Common myeloid progenitor, CD34-positive (primary cell): Measurements from ENCODE around the gene TBC1D24.

Experiments
- CTCF ChIA-PET: fragments of 350-600 bp; sonication (Branson Sonifier 250); formaldehyde crosslinking; loops from one replicate; lab custom pipeline; 2021; ENCODE audit warnings: antibody characterized with exemption; lab: Charles Lee
- POLR2A ChIA-PET: fragments of 350-600 bp; sonication (Branson Sonifier 250); formaldehyde crosslinking; loops from one replicate; lab custom pipeline; 2021; ENCODE audit warnings: antibody characterized with exemption; lab: Charles Lee
- DNase-seq, 3 donors: peaks; one replicate each; pipeline versions ENCODE4 v3.0.0 to v3.0.0-alpha.2; 2013
- H3K27ac ChIP-seq, 2 experiments: 1 replicate in 1 of 2; 2 replicates in 1 of 2; pipeline ENCODE4 v1.7.0; 2013; ENCODE audit warnings: inconsistent platforms in 2 of 2, low read length in 2 of 2, mild to moderate bottlenecking in 2 of 2, low read depth in 1 of 2, moderate library complexity in 1 of 2; ENCODE audit not compliant: severe bottlenecking in 2 of 2, insufficient read depth in 1 of 2, poor library complexity in 1 of 2
- H3K27me3 ChIP-seq, 5 experiments: replicated peaks in 2 of 5; 1 replicate in 3 of 5; 2 replicates in 2 of 5; pipeline versions ENCODE4 v1.6.1 to v1.7.0; 2013; ENCODE audit warnings: low read length in 4 of 5, mild to moderate bottlenecking in 2 of 5, moderate library complexity in 2 of 5, inconsistent platforms in 1 of 5; ENCODE audit not compliant: insufficient read depth in 5 of 5, control insufficient read depth in 4 of 5
- H3K36me3 ChIP-seq, 4 experiments: 1 replicate in 2 of 4; 2 replicates in 2 of 4; pipeline versions ENCODE4 v1.6.1 to v1.7.0; 2013; ENCODE audit warnings: low read length in 3 of 4, control low read depth in 1 of 4, mild to moderate bottlenecking in 1 of 4; ENCODE audit not compliant: control insufficient read depth in 4 of 4, insufficient read depth in 4 of 4
- H3K4me1 ChIP-seq, 4 experiments: 1 replicate in 3 of 4; 2 replicates in 1 of 4; pipeline versions ENCODE4 v1.6.1 to v1.7.1; 2013; ENCODE audit warnings: low read length in 3 of 4, mild to moderate bottlenecking in 3 of 4, control low read depth in 1 of 4, inconsistent platforms in 1 of 4, moderate library complexity in 1 of 4; ENCODE audit not compliant: control insufficient read depth in 4 of 4, insufficient read depth in 4 of 4; ENCODE audit errors: control extremely low read depth in 1 of 4
- H3K4me3 ChIP-seq, 7 experiments: 1 replicate in 4 of 7; 2 replicates in 3 of 7; pipeline versions ENCODE4 v1.5.1 to v1.7.0; 2013; ENCODE audit warnings: mild to moderate bottlenecking in 7 of 7, low read length in 6 of 7, moderate library complexity in 6 of 7, inconsistent platforms in 2 of 7, low read depth in 2 of 7, control low read depth in 1 of 7; ENCODE audit not compliant: insufficient read depth in 4 of 7, control insufficient read depth in 1 of 7; ENCODE audit errors: extremely low read depth in 1 of 7
- H3K9me3 ChIP-seq, 5 experiments: 1 replicate in 4 of 5; 2 replicates in 1 of 5; pipeline versions ENCODE4 v1.6.1 to v1.7.1; 2013; ENCODE audit warnings: low read length in 4 of 5, mild to moderate bottlenecking in 2 of 5, inconsistent platforms in 1 of 5, low read depth in 1 of 5, moderate library complexity in 1 of 5; ENCODE audit not compliant: control insufficient read depth in 4 of 5, insufficient read depth in 2 of 5; ENCODE audit errors: control extremely low read depth in 1 of 5
- WGBS: methylation state at CpG from one replicate; pipeline ENCODE4 v1.1.5; 2013; ENCODE audit not compliant: insufficient coverage; 5-methylcytosine and 5-hydroxymethylcytosine counted together

Gene TBC1D24

DNA sequence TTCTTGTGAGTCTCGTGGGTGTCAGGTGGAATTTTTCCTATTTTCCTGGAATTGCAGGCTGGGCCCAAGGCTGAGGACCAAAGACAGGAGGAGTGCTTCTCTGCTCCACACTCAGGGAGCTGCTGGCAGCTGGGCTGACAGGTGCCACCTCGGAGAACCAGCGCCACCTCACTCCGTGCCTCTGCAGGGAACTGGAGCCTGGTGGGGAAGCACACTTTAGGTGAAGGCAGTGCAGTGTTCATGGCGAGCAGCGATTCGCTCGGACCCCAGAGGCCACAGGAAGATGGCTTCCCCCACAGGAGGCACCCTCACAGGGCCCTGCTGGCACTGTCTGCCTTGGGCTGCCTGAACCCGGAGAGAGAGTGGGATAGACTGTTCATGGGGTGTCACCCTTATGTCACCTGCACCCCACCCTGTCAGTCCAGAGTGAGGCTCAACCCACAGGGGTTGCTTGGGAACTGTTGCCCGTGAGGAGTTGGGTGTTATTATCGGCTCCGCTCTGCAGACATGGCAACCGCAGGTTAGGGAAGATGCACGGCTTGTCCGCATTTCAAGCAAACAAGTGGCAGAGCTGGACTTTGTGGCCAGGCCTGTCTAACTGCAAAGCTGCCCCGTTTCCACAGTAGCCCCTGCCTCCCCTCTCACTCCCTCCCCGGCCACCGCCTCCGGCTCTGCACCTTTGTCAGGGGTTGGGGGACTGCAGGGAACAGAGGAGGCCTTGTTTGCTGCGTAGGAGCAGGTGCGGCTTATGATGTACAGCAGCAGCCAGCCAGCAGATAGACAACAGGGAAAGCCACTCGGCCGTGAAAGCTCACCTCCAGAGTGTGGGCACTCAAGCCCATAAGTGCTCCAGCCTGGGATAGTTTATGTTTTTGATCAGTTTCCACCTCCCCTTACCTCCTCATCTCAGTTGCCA is 15.5 kb downstream of the TBC1D24 start:
- ChIA-PET POLR2A (no interaction called here), CTCF (interaction anchor here (6.0 kb wide), 1 partner anchor 11 kb away, joined by 42 read pairs; no protein-coding TSS in a partner anchor)
- DNase-seq: no peak
- H3K27me3 ChIP-seq: no peaks in the 10 kb centered on the region
- H3K4me3 ChIP-seq: no peak overlapping the region
- H3K4me1 ChIP-seq: peaks cover 2 to 32% (median 31%) of the 10 kb centered on the region in 4 experiments
- H3K27ac ChIP-seq: no peak overlapping the region
- 94% methylated on average over 20 of the region's 23 CpGs for WGBS
- no peaks in the 10 kb centered on the region for H3K9me3 ChIP-seq
- peaks cover 0 to 24% (median under 1%) of the 10 kb centered on the region in 4 experiments for H3K36me3 ChIP-seq

DNA sequence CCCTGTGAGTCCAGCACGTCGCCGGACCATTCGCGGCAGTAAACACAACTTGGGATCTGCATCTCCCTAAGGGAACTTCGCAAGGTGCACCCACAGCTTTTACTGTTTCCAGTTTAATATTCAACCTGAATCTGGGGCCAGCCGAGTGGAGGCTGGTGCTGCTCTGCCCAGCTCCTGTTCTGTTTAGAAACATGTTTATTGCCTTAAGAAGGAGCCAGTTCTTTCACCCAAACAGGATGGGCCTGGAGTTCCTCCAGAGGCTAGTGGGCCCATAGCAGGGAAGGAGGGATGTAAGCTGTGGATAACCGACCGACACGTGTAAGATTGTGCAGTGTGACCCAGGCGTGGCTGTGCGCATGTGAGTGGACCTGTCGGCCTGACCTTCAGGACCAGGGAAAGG is 17.4 kb downstream of the TBC1D24 start:
- DNase-seq: no peak
- H3K27ac ChIP-seq: peak overlapping the region in 1 of 2 experiments; percentile 14
- H3K4me1 ChIP-seq: peaks cover 0 to 13% (median 13%) of the 10 kb centered on the region in 4 experiments
- peaks cover 0 to 38% (median 14%) of the 10 kb centered on the region in 4 experiments for H3K36me3 ChIP-seq
- no peaks in the 10 kb centered on the region for H3K27me3 ChIP-seq
- ChIA-PET POLR2A (no interaction called here), CTCF (interaction anchor here (1.9 kb wide), 1 partner anchor 9 kb away, joined by 13 read pairs; no protein-coding TSS in a partner anchor)
- WGBS: 97% methylated on average over 12 of the region's 13 CpGs
- no peaks in the 10 kb centered on the region for H3K9me3 ChIP-seq
- H3K4me3 ChIP-seq: no peak overlapping the region

DNA sequence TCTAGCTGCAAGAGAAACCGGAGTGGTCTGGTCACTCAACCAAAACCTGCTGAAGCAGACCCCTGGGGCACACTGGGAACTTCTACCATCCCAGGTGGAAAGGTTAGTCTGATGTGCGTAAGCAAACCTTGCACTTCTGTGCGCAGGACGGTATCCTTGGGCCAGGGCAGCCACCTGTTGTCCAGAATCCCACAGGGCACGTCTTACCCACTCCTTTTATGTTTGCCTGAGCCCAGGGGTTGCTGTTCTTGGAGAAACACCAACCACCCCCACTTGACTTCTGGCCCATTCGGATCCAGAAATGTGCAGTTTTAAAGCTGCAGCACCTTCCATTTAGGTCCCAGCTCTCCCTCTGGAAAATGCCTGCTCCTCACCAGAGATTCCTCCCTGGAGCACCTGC is 18.7 kb downstream of the TBC1D24 start:
- H3K27ac ChIP-seq: no peak overlapping the region
- H3K9me3 ChIP-seq: no peaks in the 10 kb centered on the region
- peaks cover 0 to under 1% (median 0%) of the 10 kb centered on the region in 4 experiments for H3K4me1 ChIP-seq
- ChIA-PET CTCF (interaction anchor here (1.2 kb wide), 1 partner anchor 8 kb away, joined by 3 read pairs; no protein-coding TSS in a partner anchor), POLR2A (no interaction called here)
- no peak for DNase-seq
- WGBS: 98% methylated on average over 5 of the region's 6 CpGs
- H3K4me3 ChIP-seq: no peak overlapping the region
- no peaks in the 10 kb centered on the region for H3K27me3 ChIP-seq
- peaks cover 0 to 51% (median 24%) of the 10 kb centered on the region in 4 experiments for H3K36me3 ChIP-seq

DNA sequence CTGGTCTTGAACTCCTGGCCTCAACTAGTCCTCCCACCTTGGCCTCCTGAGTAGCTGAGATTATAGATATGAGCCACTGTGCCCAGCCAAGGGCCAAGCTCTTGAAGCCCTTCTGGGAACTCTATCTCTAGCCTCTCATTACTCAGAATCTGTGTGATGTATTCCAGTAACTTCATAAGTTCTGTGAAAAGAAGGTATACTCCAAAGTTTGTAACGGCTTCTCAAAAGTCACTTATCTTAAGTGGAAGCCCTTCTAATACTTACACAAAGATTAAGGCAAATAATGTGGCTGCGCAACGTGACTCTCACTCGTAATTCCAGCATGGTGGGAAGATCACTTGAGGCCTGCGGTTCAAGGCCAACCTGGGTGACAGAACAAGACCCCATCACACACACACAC is 19.7 kb downstream of the TBC1D24 start:
- H3K27ac ChIP-seq: no peak overlapping the region
- DNase-seq: no peak
- ChIA-PET POLR2A (no interaction called here), CTCF (no interaction called here)
- H3K27me3 ChIP-seq: no peaks in the 10 kb centered on the region
- H3K4me1 ChIP-seq: no peaks in the 10 kb centered on the region
- no peaks in the 10 kb centered on the region for H3K9me3 ChIP-seq
- no peak overlapping the region for H3K4me3 ChIP-seq
- WGBS: no CpG with 5 or more reads among the region's 5 CpGs
- peaks cover 0 to 60% (median 28%) of the 10 kb centered on the region in 4 experiments for H3K36me3 ChIP-seq

DNA sequence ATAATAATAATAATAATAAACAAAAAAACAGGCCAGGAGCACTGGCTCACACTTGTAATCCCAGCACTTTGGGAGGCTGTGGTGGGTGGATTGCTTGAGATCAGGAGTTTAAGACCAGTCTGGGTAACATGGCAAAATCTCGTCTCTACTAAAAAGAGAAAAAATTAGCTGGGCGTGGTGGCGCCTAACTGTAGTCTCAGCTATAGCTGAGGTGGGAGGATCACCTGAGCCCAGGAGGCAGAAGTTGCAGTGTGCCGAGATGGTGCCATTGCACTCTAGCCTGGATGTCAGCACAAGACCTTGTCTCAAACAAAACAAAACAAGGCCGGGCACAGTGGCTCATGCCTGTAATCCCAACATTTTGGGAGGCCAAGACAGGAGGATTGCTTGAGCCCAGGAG is 20.1 kb downstream of the TBC1D24 start:
- Histone ChIP-seq H3K9me3 (no peaks in the 10 kb centered on the region), H3K36me3 (peaks cover 0 to 64% (median 30%) of the 10 kb centered on the region in 4 experiments), H3K4me3 (no peak overlapping the region), H3K27ac (no peak overlapping the region), H3K27me3 (no peaks in the 10 kb centered on the region), H3K4me1 (no peaks in the 10 kb centered on the region)
- ChIA-PET CTCF (no interaction called here), POLR2A (no interaction called here)
- 94% methylated on average over 5 of the region's 5 CpGs for WGBS
- no peak for DNase-seq

DNA sequence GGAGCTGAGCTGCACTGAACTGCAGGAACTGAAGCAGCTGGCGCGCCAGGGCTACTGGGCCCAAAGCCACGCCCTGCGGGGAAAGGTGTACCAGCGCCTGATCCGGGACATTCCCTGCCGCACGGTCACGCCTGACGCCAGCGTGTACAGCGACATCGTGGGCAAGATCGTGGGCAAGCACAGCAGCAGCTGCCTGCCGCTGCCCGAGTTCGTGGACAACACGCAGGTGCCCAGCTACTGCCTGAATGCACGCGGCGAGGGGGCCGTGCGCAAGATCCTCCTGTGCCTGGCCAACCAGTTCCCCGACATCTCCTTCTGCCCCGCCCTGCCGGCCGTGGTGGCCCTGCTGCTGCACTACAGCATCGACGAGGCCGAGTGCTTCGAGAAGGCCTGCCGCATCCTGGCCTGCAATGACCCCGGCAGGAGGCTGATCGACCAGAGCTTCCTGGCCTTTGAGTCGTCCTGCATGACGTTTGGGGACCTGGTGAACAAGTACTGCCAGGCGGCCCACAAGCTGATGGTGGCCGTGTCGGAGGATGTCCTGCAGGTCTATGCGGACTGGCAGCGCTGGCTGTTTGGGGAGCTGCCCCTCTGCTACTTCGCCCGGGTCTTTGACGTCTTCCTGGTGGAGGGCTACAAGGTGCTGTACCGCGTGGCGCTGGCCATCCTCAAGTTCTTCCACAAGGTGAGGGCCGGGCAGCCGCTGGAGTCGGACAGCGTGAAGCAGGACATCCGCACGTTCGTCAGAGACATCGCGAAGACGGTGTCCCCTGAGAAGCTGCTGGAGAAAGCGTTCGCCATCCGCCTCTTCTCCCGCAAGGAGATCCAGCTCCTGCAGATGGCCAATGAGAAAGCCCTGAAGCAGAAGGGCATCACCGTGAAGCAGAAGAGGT is 21.5 kb downstream of the TBC1D24 start:
- no peak overlapping the region for H3K4me3 ChIP-seq
- no peaks in the 10 kb centered on the region for H3K9me3 ChIP-seq
- peaks cover 0 to 5% (median 2%) of the 10 kb centered on the region in 4 experiments for H3K4me1 ChIP-seq
- POLR2A ChIA-PET: interaction anchor here (0.6 kb wide), 1 partner anchor 31 kb away, joined by 3 read pairs; no protein-coding TSS in a partner anchor
- CTCF ChIA-PET: interaction anchor here (0.9 to 1.3 kb wide), 2 partner anchors 8 to 14 kb away, joined by 3 to 4 read pairs; no protein-coding TSS in a partner anchor
- peaks cover 0 to 61% (median 32%) of the 10 kb centered on the region in 4 experiments for H3K36me3 ChIP-seq
- H3K27me3 ChIP-seq: no peaks in the 10 kb centered on the region
- 97% methylated on average over 62 of the region's 62 CpGs for whole genome bisulfite sequencing
- DNase-seq: no peak
- no peak overlapping the region for H3K27ac ChIP-seq
